WERI-Rb-1 (cell line): ENCODE data around the gene HSPB9.

ENCODE experiments used
- DNase-seq: peaks from one replicate; pipeline ENCODE4 v3.0.0-alpha.2; 2020
- H3K27ac ChIP-seq: fragments of 250-450 bp; sonication (Bioruptor Pico); 2 replicates; pipeline ENCODE4 v1.5.1; 2020; ENCODE audit warnings: mild to moderate bottlenecking, moderate library complexity
- H3K27me3 ChIP-seq: fragments of 250-450 bp; sonication (Bioruptor Pico); 2 replicates; pipeline ENCODE4 v1.5.1; 2021; ENCODE audit warnings: mild to moderate bottlenecking, low read depth, moderate library complexity; ENCODE audit not compliant: insufficient read depth, severe bottlenecking
- H3K36me3 ChIP-seq: fragments of 250-450 bp; sonication (Bioruptor Pico); 2 replicates; pipeline ENCODE4 v1.5.1; 2020; ENCODE audit warnings: mild to moderate bottlenecking, moderate library complexity
- H3K4me3 ChIP-seq: 2 replicates; pipeline ENCODE4 v1.5.1; 2011; ENCODE audit warnings: low read depth, mild to moderate bottlenecking, control low read depth, low read length
- H3K9me3 ChIP-seq: fragments of 250-450 bp; sonication (Bioruptor Pico); 2 replicates; pipeline ENCODE4 v1.5.1; 2021; ENCODE audit warnings: mild to moderate bottlenecking, moderate library complexity; ENCODE audit not compliant: severe bottlenecking
- CTCF ChIP-seq: IDR thresholded peaks from 2 replicates; pipeline ENCODE4 v1.5.1; 2011; ENCODE audit warnings: low read depth, mild to moderate bottlenecking, control low read depth, inconsistent platforms, low read length

HSPB9 gene

DNA sequence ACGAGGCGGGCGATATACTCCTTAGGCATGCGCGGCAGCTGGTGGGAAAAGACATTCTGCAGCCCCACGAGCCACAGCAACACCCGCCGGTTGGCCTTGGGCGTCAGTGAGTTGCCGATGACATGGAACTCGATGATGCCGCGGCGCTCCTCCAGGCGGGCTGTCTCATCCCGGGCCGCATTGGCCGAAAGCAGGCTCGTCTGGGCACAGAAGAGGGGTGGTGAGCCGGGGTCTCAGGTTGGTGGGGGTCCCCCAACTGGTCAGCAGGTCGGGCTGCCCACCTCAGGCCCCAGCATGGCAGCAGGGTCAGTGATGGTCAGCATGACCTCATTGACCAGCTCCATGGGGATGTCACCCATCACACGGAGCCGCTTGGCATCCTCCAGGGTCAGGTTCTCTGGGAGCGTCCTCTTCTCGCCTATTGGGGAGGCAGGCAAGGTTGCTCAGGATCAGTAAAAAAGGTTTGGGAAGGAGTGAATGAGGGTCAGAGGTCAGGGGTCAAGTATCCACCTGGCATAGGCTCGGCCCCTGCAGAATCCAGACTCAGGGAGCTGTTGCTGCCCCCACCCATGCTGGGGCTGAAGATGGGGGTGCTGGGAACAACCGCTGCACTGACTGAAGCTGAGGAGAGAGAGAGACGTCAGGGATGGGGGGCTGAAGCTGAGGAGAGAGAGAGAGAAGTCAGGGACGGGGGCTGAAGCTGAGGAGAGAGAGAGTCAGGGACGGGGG, 5.0 kb upstream of the HSPB9 start:
- Histone ChIP-seq H3K9me3 (no peaks in the 10 kb centered on the region), H3K27me3 (no peaks in the 10 kb centered on the region), H3K36me3 (peaks cover 66% of the 10 kb centered on the region), H3K27ac (no peak overlapping the region), H3K4me3 (no peak overlapping the region)
- TF ChIP-seq CTCF: no peak
- DNase-seq: no peak

GRCh38 chr17:42118126-42118510, 4.5 kb upstream of the HSPB9 start:
- H3K9me3 ChIP-seq: no peaks in the 10 kb centered on the region
- no peaks in the 10 kb centered on the region for H3K27me3 ChIP-seq
- H3K4me3 ChIP-seq: no peak overlapping the region
- no peak for DNase-seq
- no peak overlapping the region for H3K27ac ChIP-seq
- TF ChIP-seq CTCF: no peak
- H3K36me3 ChIP-seq: peaks cover 66% of the 10 kb centered on the region

DNA sequence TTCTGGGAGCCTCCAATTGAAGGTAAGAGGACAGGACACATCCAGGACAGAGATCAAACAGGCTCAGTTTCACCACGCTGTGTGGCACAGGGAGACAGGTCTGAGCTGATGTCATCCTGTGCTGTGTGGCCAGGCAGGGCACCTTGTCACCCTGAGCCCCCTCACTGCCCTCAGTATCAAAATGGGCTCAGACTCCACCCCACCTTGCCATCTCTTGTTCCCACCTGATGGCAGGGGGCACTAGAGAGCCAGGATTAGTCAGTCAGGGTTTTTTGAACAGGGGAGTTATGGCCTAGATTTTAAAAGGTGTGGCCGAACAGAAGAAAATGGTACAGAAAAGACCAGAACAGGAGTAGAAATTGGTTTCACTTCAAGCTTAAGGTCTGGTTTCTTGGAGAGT, 4.1 kb upstream of the HSPB9 start:
- no peaks in the 10 kb centered on the region for H3K27me3 ChIP-seq
- H3K27ac ChIP-seq: no peak overlapping the region
- peak; percentile 69 for TF ChIP-seq CTCF
- DNase-seq: peak; percentile 74
- H3K36me3 ChIP-seq: peaks cover 62% of the 10 kb centered on the region
- H3K9me3 ChIP-seq: no peaks in the 10 kb centered on the region
- no peak overlapping the region for H3K4me3 ChIP-seq

DNA sequence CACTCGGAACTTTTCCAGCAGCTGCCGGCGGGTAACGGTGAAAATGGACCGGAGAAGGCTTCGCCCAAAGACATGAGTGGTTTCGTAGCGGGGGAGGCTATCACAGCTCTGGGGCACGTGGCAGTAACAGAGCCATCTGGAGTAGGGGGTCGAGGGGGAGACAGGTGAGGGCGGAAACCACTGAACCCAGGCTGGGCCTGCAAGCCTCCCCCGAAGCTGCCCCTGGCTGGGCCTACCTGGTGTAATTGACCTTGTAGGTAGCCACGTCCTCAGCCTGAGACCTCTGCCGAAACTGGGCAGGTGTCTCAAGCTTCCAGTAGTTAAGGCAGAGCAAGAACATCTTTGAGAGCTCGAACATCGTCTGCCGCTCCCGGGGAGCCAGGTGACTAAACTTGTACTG, 3.3 kb upstream of the HSPB9 start:
- Histone ChIP-seq H3K27ac (no peak overlapping the region), H3K36me3 (peaks cover 55% of the 10 kb centered on the region), H3K4me3 (no peak overlapping the region), H3K27me3 (no peaks in the 10 kb centered on the region), H3K9me3 (no peaks in the 10 kb centered on the region)
- no peak for DNase-seq
- no peak for TF ChIP-seq CTCF

GRCh38 chr17:42120161-42120769, 2.3 kb upstream of the HSPB9 start:
- no peaks in the 10 kb centered on the region for H3K27me3 ChIP-seq
- H3K27ac ChIP-seq: no peak overlapping the region
- TF ChIP-seq CTCF: no peak
- H3K36me3 ChIP-seq: peaks cover 57% of the 10 kb centered on the region
- peak overlapping the region; percentile 59 for H3K4me3 ChIP-seq
- DNase-seq: no peak
- H3K9me3 ChIP-seq: no peaks in the 10 kb centered on the region
